ENCODE data around the gene ARFGAP3.

ARFGAP3 gene

GRCh38 chr22:42856865-42857704 is at the start of gene ARFGAP3:
TSS of gene ARFGAP3 (minus strand) at chr22:42857273. CDS start at chr22:42857182, 91 bp downstream.
- DNase-seq (ENCODE audit: low spot score), result peak; percentile 99

- DNase-seq (ENCODE audit: low spot score), result no peak
Measured at GRCh38 chr22:42905702-42906183, 48.7 kb upstream of the ARFGAP3 start.

- no peak for DNase-seq (ENCODE audit: low spot score)
Measured at GRCh38 chr22:42905217-42905616, 48.1 kb upstream of the ARFGAP3 start.

- DNase-seq (ENCODE audit: low spot score), result no peak
Measured at GRCh38 chr22:42904050-42904449, 47.0 kb upstream of the ARFGAP3 start.

- no peak for DNase-seq (ENCODE audit: low spot score)
Measured at GRCh38 chr22:42902875-42903510, 45.9 kb upstream of the ARFGAP3 start.

GRCh38 chr22:42901790-42902508 is 44.9 kb upstream of the ARFGAP3 start:
- DNase-seq (ENCODE audit: low spot score), result no peak

GRCh38 chr22:42897960-42898359 is 40.9 kb upstream of the ARFGAP3 start:
- DNase-seq (ENCODE audit: low spot score), result no peak

GRCh38 chr22:42895541-42895981 is 38.5 kb upstream of the ARFGAP3 start:
- DNase-seq (ENCODE audit: low spot score), result no peak

- no peak for DNase-seq (ENCODE audit: low spot score)
Measured at GRCh38 chr22:42895087-42895486, 38.0 kb upstream of the ARFGAP3 start.

- DNase-seq (ENCODE audit: low spot score), result no peak
Measured at GRCh38 chr22:42893371-42894150, 36.5 kb upstream of the ARFGAP3 start.

- DNase-seq (ENCODE audit: low spot score), result no peak
Measured at GRCh38 chr22:42892571-42893316, 35.7 kb upstream of the ARFGAP3 start.

- no peak for DNase-seq (ENCODE audit: low spot score)
Measured at GRCh38 chr22:42892156-42892555, 35.1 kb upstream of the ARFGAP3 start.

GRCh38 chr22:42891696-42892095 is 34.6 kb upstream of the ARFGAP3 start:
- DNase-seq (ENCODE audit: low spot score), result no peak

- DNase-seq (ENCODE audit: low spot score), result no peak
Measured at GRCh38 chr22:42891008-42891407, 33.9 kb upstream of the ARFGAP3 start.

- DNase-seq (ENCODE audit: low spot score), result no peak
Measured at GRCh38 chr22:42889304-42889703, 32.2 kb upstream of the ARFGAP3 start.

- no peak for DNase-seq (ENCODE audit: low spot score)
Measured at GRCh38 chr22:42887523-42888507, 30.7 kb upstream of the ARFGAP3 start.

- DNase-seq (ENCODE audit: low spot score), result no peak
Measured at GRCh38 chr22:42887120-42887519, 30.0 kb upstream of the ARFGAP3 start.

GRCh38 chr22:42885446-42885845 is 28.4 kb upstream of the ARFGAP3 start:
- no peak for DNase-seq (ENCODE audit: low spot score)

- no peak for DNase-seq (ENCODE audit: low spot score)
Measured at GRCh38 chr22:42884616-42885375, 27.7 kb upstream of the ARFGAP3 start.
